HepG2 (cell line): ENCODE results near the gene SND1. TPM values are rescaled to one million over a fixed set of nuclear protein-coding genes. Genes with fewer than 3 reads are reported as not detected.
A peak's percentile ranks its signal among the peaks of the same experiment; 100 is the strongest.

ENCODE experiments used
- ATAC-seq: fragments of 200-7000 bp; cut with Tn5 transposase; 3 replicates; pipeline ENCODE4 v1.9.1; 2020; ENCODE audit warnings: mild to moderate bottlenecking, moderate library complexity
- BruUV-seq: library from RNA; stranded (reverse); fragments of 400-500 nt; replicated peaks from 2 replicates; lab custom pipeline; 2021; lab: Mats Ljungman, UMichigan
- CTCF ChIA-PET: fragments of 300-600 bp; formaldehyde crosslinking; extraction: SDS; loops from one replicate; lab custom pipeline; 2021; ENCODE audit warnings: low total read pairs, inconsistent platforms, low intra/inter-chr PET ratio; lab: Yijun Ruan, JAX
- POLR2A ChIA-PET: fragments of 350-600 bp; sonication (Branson Sonifier 250); formaldehyde crosslinking; loops from one replicate; lab custom pipeline; 2020; ENCODE audit warnings: antibody characterized with exemption, inconsistent platforms; lab: Yijun Ruan, JAX
- DNase-seq: peaks from one replicate; pipeline ENCODE4 v3.0.0-alpha.2; 2015; ENCODE audit warnings: low spot score
- FAIRE-seq: peaks from 3 replicates; lab custom pipeline; 2011; peaks lifted over from hg19 to GRCh38; lab: Jason Lieb, UNC
- H2AFZ ChIP-seq: one replicate; pipeline ENCODE4 v1.6.1; 2011; ENCODE audit warnings: low read length, inconsistent platforms
- H3K27ac ChIP-seq: fragments of 300-600 bp; 3 replicates; pipeline ENCODE4 v1.8.0; 2011; ENCODE audit warnings: mixed run types, mild to moderate bottlenecking, mixed read lengths, low read length, inconsistent platforms; ENCODE audit not compliant: insufficient read depth; ENCODE audit errors: extremely low read length
- H3K27me3 ChIP-seq, 2 experiments: fragments of 200-600 bp in 1 of 2; 2 replicates in 1 of 2; 3 replicates in 1 of 2; pipeline versions ENCODE4 v1.6.0 to v1.8.0; 2011; ENCODE audit warnings: low read length in 2 of 2, mild to moderate bottlenecking in 2 of 2, moderate library complexity in 2 of 2, inconsistent platforms in 1 of 2; ENCODE audit not compliant: insufficient read depth in 2 of 2, control insufficient read depth in 1 of 2
- H3K36me3 ChIP-seq, 2 experiments: fragments of 200-600 bp in 1 of 2; replicated peaks in 1 of 2; 2 replicates in 1 of 2; 3 replicates in 1 of 2; pipeline versions ENCODE4 v1.5.1 to v1.8.0; 2011; ENCODE audit warnings: low read length in 2 of 2, inconsistent platforms in 1 of 2; ENCODE audit not compliant: insufficient read depth in 2 of 2, control insufficient read depth in 1 of 2
- H3K4me1 ChIP-seq: 2 replicates; pipeline ENCODE4 v1.5.1; 2012; ENCODE audit warnings: low read length, inconsistent platforms; ENCODE audit not compliant: insufficient read depth
- H3K4me2 ChIP-seq: 2 replicates; pipeline ENCODE4 v1.6.0; 2011; ENCODE audit warnings: low read depth, low read length, inconsistent platforms
- H3K4me3 ChIP-seq, 3 experiments: fragments of 200-600 bp in 1 of 3; sonication (generic), shearing (Covaris generic) in 1 of 3; replicated peaks in 1 of 3; 2 replicates each; pipeline ENCODE4 v1.5.1; 2011 to 2016; ENCODE audit warnings: low read length in 3 of 3, inconsistent platforms in 2 of 3, low read depth in 2 of 3, mild to moderate bottlenecking in 2 of 3, control low read depth in 1 of 3, mixed read lengths in 1 of 3; ENCODE audit not compliant: insufficient read depth in 1 of 3
- H3K79me2 ChIP-seq: one replicate; pipeline ENCODE4 v1.6.1; 2011; ENCODE audit warnings: low read length, inconsistent platforms; ENCODE audit not compliant: insufficient read depth
- H3K9ac ChIP-seq: 2 replicates; pipeline ENCODE4 v1.6.0; 2011; ENCODE audit warnings: mild to moderate bottlenecking, low read depth, low read length, inconsistent platforms; ENCODE audit not compliant: insufficient read depth
- H3K9me3 ChIP-seq: 2 replicates; pipeline ENCODE4 v1.5.1; 2012; ENCODE audit warnings: mild to moderate bottlenecking, low read length
- H4K20me1 ChIP-seq: 2 replicates; pipeline ENCODE4 v1.6.0; 2011; ENCODE audit warnings: inconsistent platforms, mild to moderate bottlenecking, low read length, moderate library complexity; ENCODE audit not compliant: insufficient read depth
- CHCHD3 ChIP-seq: sonication (generic); formaldehyde crosslinking; IDR thresholded peaks from 2 replicates; pipeline ENCODE4 v1.8.0; 2022; ENCODE audit warnings: mild to moderate bottlenecking, missing genetic modification reagents, moderate library complexity
- FIP1L1 ChIP-seq: fragments of 200-400 bp; formaldehyde crosslinking; IDR thresholded peaks from 2 replicates; pipeline ENCODE4 v1.6.1; 2018; ENCODE audit warnings: low read depth, mild to moderate bottlenecking, low read length, moderate library complexity, borderline replicate concordance; ENCODE audit not compliant: insufficient read depth
- GABPB1 ChIP-seq: IDR thresholded peaks from 2 replicates; pipeline ENCODE4 v1.6.1; 2016; ENCODE audit warnings: mild to moderate bottlenecking, missing genetic modification reagents, moderate library complexity, missing compliant biosample characterization
- KLF6 ChIP-seq: IDR thresholded peaks from 2 replicates; pipeline ENCODE4 v1.8.0; 2016; ENCODE audit warnings: missing biosample characterization, missing genetic modification reagents
- MTA1 ChIP-seq: sonication (generic); formaldehyde crosslinking; IDR thresholded peaks from 2 replicates; pipeline ENCODE4 v1.4.0; 2020; ENCODE audit warnings: missing genetic modification reagents, mild to moderate bottlenecking, borderline replicate concordance
- PCBP2 ChIP-seq: fragments of 200-400 bp; formaldehyde crosslinking; optimal IDR thresholded peaks from 2 replicates; pipeline ENCODE3; 2018; ENCODE audit warnings: low read length, low read depth; ENCODE audit not compliant: poor library complexity, severe bottlenecking
- RFX3 ChIP-seq: IDR thresholded peaks from 2 replicates; pipeline ENCODE4 v1.6.1; 2016; ENCODE audit warnings: missing biosample characterization, missing genetic modification reagents
- ZNF556 ChIP-seq: sonication (generic); formaldehyde crosslinking; IDR thresholded peaks from 2 replicates; pipeline ENCODE4 v1.4.0; 2020; ENCODE audit warnings: mild to moderate bottlenecking, missing genetic modification reagents, borderline replicate concordance
- ZNF644 ChIP-seq: IDR thresholded peaks from 2 replicates; pipeline ENCODE4 v1.6.1; 2016; ENCODE audit warnings: low read depth
- ZNF709 ChIP-seq: sonication (generic); formaldehyde crosslinking; IDR thresholded peaks from 2 replicates; pipeline ENCODE4 v1.5.0; 2020; ENCODE audit warnings: mild to moderate bottlenecking, missing genetic modification reagents
- ZNF761 ChIP-seq: sonication (generic); formaldehyde crosslinking; conservative IDR thresholded peaks from 2 replicates; pipeline ENCODE4 v1.4.0; 2020; ENCODE audit warnings: mild to moderate bottlenecking, missing genetic modification reagents
- WGBS: methylation state at CpG from one replicate; pipeline ENCODE4 v1.1.6; 2017; ENCODE audit warnings: low lambda C conversion rate; 5-methylcytosine and 5-hydroxymethylcytosine counted together
- in situ Hi-C: cut with HindIII; loops from 2 replicates; pipeline ENCODE4 v1.10.0; 2017; ENCODE audit warnings: low pct_unique_long_range_greater_than_20kb; ENCODE audit not compliant: extremely low pct_ligation_motif_present
- intact Hi-C: fragments of 100-400 bp; cut with micrococcal nuclease; formaldehyde crosslinking; loops from one replicate; pipeline ENCODE4 v1.10.0; 2022; ENCODE audit not compliant: unreplicated experiment
- polyA plus RNA-seq, 8 experiments: library from polyadenylated mRNA; depleted of rRNA in 3 of 8; stranded (reverse) in 7 of 8; unstranded in 1 of 8; fragments of >200 nt; fragmentation: Illumina TruSeq in 4 of 8; extraction: Trizol in 4 of 8; gene quantifications; 2 replicates each; pipeline versions ENCODE4 v1.2.1 to v1.2.3, GENCODE V29; 2011 to 2016; ENCODE audit warnings: low read depth in 4 of 8, missing spikeins in 1 of 8, mixed read lengths in 1 of 8; ENCODE audit not compliant: insufficient read depth in 1 of 8
- total RNA-seq, 5 experiments: library from RNA; depleted of rRNA; stranded (reverse); fragments of >200 nt; fragmentation: Illumina TruSeq; extraction: Trizol; gene quantifications; 2 replicates each; pipeline ENCODE4 v1.2.3, GENCODE V29; 2016; ENCODE audit warnings: low read depth in 1 of 5
- TF ChIP-seq, protein P1 (sequence below): sonication (generic); formaldehyde crosslinking; IDR thresholded peaks from 2 replicates; pipeline ENCODE4 v1.5.1; 2020; ENCODE audit warnings: missing genetic modification reagents, mild to moderate bottlenecking, borderline replicate concordance
- TF ChIP-seq, protein P2 (sequence below): sonication (generic); formaldehyde crosslinking; conservative IDR thresholded peaks from 2 replicates; pipeline ENCODE4 v1.8.0; 2022; ENCODE audit warnings: low read depth, missing genetic modification reagents
- TF ChIP-seq, protein P3 (sequence below): sonication (generic); formaldehyde crosslinking; IDR thresholded peaks from 2 replicates; pipeline ENCODE4 v1.4.0; 2020; ENCODE audit warnings: missing genetic modification reagents, borderline replicate concordance

The SND1 gene
- total and polyA plus RNA-seq, 2 of the 13 experiments (the other 11 are each of a cell fraction or from before 2014, with no cell fraction given), result 110 to 182 TPM

DNA sequence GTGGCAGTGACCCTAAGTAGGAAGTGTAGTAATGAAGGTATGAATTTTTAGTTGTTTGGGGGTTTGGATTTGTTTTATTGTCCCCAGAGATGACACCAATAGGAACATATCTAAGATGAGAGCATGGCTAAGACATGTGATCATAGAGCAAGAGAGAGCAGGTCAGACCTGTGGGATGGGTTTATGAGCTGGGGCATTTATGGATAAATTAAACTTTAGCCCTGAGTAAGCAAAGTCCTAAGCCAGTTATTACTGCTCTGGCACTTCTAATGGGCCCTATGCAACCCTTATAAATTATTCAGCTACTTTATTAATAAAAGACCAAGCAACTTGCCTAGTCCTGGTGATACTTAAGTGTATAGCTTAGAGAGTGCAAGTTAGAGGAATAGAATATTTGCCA, 294.1 kb downstream of the SND1 start:
- Histone ChIP-seq H3K27ac (no peak overlapping the region), H3K4me1 (no peaks in the 10 kb centered on the region), H4K20me1 (no peaks in the 10 kb centered on the region), H3K9ac (no peak overlapping the region), H3K4me3 (no peak overlapping the region), H3K36me3 (peaks cover 3 to 48% of the 10 kb centered on the region in 2 experiments), H3K9me3 (no peaks in the 10 kb centered on the region), H2AFZ (no peak overlapping the region), H3K27me3 (no peaks in the 10 kb centered on the region), H3K79me2 (no peaks in the 10 kb centered on the region), H3K4me2 (no peak overlapping the region)
- POLR2A ChIA-PET, result no interaction called here
- in situ Hi-C loops (no loop called here), intact Hi-C loops (no loop called here)
- FAIRE-seq (no peak), DNase-seq (no peak), ATAC-seq (no peak)
- no TSS peak for BruUV-seq
- TF ChIP-seq CHCHD3 (CRISPR knock-in tag) (no peak), PCBP2 (no peak)
- CTCF ChIA-PET, result no interaction called here

DNA sequence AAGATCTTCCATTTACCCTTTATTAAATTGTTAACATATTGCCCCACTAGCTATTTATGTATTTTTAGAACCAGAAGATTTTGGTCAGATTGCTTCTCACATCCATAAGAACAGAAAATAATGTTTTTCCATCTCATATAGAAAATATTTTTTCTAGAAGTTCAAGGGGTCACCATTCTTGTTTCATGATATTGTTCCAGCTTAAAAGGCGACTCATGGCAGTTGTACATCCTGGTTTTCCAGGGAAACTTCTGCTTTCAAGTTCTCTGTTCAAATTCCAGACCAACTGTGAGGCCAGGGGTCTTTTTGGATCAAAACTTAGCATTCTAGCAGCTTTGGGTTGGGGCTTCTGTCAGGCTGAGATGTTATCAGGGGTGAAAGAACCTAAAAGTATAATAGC, 294.9 kb downstream of the SND1 start:
- DNase-seq (no peak), FAIRE-seq (no peak), ATAC-seq (no peak)
- Histone ChIP-seq H3K79me2 (no peaks in the 10 kb centered on the region), H3K36me3 (peaks cover 3 to 51% of the 10 kb centered on the region in 2 experiments), H3K27me3 (no peaks in the 10 kb centered on the region), H3K4me2 (no peak overlapping the region), H3K4me1 (no peaks in the 10 kb centered on the region), H4K20me1 (no peaks in the 10 kb centered on the region), H3K4me3 (no peak overlapping the region), H3K9me3 (no peaks in the 10 kb centered on the region), H2AFZ (no peak overlapping the region), H3K9ac (no peak overlapping the region), H3K27ac (no peak overlapping the region)
- BruUV-seq, result TSS peak; percentile 11
- intact Hi-C loops (no loop called here), in situ Hi-C loops (no loop called here)
- CTCF ChIA-PET, result no interaction called here
- 100% methylated on average over 1 of the region's 1 CpG for WGBS
- POLR2A ChIA-PET, result no interaction called here
- no peak for TF ChIP-seq ZNF761 (CRISPR knock-in tag)
- TF ChIP-seq RFX3 (CRISPR knock-in tag), result no peak
- no peak for TF ChIP-seq MTA1 (CRISPR knock-in tag)
- no peak for TF ChIP-seq ZNF556 (CRISPR knock-in tag)
- TF ChIP-seq, protein P1, sequence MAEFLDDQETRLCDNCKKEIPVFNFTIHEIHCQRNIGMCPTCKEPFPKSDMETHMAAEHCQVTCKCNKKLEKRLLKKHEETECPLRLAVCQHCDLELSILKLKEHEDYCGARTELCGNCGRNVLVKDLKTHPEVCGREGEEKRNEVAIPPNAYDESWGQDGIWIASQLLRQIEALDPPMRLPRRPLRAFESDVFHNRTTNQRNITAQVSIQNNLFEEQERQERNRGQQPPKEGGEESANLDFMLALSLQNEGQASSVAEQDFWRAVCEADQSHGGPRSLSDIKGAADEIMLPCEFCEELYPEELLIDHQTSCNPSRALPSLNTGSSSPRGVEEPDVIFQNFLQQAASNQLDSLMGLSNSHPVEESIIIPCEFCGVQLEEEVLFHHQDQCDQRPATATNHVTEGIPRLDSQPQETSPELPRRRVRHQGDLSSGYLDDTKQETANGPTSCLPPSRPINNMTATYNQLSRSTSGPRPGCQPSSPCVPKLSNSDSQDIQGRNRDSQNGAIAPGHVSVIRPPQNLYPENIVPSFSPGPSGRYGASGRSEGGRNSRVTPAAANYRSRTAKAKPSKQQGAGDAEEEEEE (CRISPR knock-in tag), result no peak
- no peak for TF ChIP-seq GABPB1 (CRISPR knock-in tag)
- TF ChIP-seq ZNF644 (CRISPR knock-in tag), result no peak
- TF ChIP-seq KLF6 (CRISPR knock-in tag), result no peak
- TF ChIP-seq ZNF709 (CRISPR knock-in tag), result no peak
- TF ChIP-seq, protein P2, sequence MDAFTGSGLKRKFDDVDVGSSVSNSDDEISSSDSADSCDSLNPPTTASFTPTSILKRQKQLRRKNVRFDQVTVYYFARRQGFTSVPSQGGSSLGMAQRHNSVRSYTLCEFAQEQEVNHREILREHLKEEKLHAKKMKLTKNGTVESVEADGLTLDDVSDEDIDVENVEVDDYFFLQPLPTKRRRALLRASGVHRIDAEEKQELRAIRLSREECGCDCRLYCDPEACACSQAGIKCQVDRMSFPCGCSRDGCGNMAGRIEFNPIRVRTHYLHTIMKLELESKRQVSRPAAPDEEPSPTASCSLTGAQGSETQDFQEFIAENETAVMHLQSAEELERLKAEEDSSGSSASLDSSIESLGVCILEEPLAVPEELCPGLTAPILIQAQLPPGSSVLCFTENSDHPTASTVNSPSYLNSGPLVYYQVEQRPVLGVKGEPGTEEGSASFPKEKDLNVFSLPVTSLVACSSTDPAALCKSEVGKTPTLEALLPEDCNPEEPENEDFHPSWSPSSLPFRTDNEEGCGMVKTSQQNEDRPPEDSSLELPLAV (CRISPR knock-in tag), result no peak
- TF ChIP-seq, protein P3, sequence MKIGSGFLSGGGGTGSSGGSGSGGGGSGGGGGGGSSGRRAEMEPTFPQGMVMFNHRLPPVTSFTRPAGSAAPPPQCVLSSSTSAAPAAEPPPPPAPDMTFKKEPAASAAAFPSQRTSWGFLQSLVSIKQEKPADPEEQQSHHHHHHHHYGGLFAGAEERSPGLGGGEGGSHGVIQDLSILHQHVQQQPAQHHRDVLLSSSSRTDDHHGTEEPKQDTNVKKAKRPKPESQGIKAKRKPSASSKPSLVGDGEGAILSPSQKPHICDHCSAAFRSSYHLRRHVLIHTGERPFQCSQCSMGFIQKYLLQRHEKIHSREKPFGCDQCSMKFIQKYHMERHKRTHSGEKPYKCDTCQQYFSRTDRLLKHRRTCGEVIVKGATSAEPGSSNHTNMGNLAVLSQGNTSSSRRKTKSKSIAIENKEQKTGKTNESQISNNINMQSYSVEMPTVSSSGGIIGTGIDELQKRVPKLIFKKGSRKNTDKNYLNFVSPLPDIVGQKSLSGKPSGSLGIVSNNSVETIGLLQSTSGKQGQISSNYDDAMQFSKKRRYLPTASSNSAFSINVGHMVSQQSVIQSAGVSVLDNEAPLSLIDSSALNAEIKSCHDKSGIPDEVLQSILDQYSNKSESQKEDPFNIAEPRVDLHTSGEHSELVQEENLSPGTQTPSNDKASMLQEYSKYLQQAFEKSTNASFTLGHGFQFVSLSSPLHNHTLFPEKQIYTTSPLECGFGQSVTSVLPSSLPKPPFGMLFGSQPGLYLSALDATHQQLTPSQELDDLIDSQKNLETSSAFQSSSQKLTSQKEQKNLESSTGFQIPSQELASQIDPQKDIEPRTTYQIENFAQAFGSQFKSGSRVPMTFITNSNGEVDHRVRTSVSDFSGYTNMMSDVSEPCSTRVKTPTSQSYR (CRISPR knock-in tag), result no peak
- TF ChIP-seq FIP1L1, result no peak
